HCEC 1CT (cell line): ENCODE results near the gene TACSTD2.
A peak's percentile ranks its signal among the peaks of the same experiment; 100 is the strongest.
"Not testable (repeated sequence)": the region's sequence is repeated elsewhere in the genome, so short reads cannot be mapped to it uniquely, and the experiment has no call there.

Experiments
- DNase-seq: peaks from one replicate; pipeline ENCODE4 v3.0.0-alpha.2; 2017

Gene TACSTD2

DNA sequence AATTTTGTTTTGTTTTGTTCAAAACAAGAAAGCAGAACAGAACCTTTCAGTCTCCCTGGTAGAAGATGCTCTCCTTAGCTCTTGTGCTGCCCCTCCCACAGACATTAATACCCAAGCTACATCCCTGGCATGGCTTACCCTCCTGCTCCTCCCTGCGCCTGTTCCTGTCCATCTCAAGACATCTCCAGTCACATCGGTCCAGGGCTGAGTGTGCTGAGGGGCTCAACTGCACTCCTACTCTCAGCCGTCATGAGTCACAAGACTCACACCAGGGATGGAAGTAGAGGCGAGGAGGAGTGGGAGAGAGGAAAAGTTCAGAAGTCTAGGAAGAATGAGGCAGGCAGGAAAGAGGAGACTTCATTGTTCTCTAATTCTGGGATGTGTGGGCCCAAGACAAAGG, 9.2 kb upstream of the TACSTD2 start:
- peak; percentile 12 for DNase-seq

DNA sequence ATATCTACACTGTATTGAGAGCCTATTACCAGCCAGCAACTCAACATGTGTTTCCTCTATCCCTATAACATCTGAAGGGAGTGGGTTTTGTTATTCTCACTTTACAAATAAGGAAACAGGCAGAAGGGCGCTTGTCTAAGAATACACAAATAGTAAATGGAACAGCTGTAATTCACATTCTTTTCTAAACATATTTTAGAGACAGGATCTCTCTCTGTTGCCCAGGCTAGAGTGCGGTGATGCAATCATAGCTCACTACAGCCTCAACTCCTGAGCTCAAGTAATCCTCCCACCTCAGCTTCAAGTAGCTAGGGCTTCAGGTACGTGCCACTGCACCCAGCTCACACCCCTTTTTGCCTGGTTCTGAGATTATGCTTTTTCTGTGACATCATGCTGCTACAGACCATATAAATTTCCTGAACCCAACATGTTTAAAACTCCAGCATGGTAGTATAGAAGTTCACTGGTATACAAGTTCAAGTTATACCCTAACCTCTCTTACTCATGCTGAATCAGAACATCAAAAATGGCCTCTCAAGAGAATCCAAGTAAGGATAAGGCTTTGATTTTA, 8.6 kb upstream of the TACSTD2 start:
- DNase-seq: peak; percentile 70

DNA sequence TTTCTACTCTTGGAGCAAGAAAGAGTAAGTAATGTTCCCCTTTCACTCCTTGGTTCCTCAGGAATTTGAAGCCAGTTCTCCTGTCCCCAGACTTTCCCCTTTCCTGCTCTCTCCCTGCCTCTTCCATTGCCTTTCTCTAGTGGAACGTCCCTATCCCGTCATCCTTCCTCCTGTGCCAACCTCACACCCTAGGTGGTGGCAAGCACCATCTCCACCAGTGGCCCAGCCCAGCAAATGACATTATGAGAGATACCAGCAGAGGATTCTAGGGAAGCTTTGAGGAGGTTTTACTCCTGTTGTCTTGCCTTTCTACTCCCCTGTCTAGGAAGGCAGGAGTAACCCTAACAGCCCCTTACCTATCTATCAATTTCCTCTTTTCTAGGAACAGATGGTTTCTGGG, 8.1 kb upstream of the TACSTD2 start:
- DNase-seq: peak; percentile 20

- peak; percentile 99 for DNase-seq
These were observed 7.2 kb upstream of the TACSTD2 start for GRCh38 chr1:58584082-58584895.

DNA sequence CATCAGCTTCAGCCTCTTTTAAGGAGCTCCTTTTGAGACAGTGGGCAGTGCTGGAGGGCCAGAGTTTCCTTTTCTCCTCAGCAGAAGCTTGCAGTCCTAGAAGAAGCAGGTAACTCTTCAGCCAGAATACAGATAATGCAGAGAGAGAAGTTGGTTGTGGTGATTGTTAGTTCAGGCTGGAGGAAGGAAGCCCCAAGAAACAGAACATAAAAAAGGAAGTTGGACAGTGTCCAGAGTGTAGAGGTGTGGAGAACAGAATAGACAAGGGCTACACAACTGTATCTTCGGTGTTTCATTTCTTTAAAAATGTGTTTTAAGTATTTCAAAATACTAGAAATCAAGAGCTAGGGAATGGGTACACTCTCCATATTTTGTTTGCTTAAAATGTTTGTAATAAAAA, 6.4 kb upstream of the TACSTD2 start:
- DNase-seq: no peak

- DNase-seq: not testable (repeated sequence)
These were observed 5.1 kb upstream of the TACSTD2 start for GRCh38 chr1:58582143-58582542.

GRCh38 chr1:58581641-58582040, 4.6 kb upstream of the TACSTD2 start:
- DNase-seq: no peak

DNA sequence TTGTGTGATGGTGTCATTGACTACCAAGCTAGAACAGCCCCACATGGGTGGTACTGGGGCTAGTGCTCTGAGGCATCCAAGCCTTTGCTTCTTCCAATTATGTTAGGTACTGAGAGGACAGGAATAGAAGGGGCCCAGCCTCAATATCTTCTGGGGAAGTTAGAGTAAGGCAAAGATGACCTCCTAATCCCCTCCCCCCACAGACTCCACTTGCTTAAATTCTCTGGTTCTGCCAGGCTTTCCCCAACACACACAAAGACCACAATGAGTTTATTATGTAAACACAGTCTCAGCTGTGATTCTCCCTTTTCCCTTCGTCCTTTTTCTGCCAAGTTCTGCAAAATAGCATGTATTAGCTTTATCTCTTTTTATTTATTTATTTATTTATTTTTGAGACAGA, 3.1 kb upstream of the TACSTD2 start:
- DNase-seq: no peak

GRCh38 chr1:58577654-58578030, 590 bp upstream of the TACSTD2 start:
- no peak for DNase-seq

GRCh38 chr1:58576325-58576726, 726 bp downstream of the TACSTD2 start:
- DNase-seq: no peak

DNA sequence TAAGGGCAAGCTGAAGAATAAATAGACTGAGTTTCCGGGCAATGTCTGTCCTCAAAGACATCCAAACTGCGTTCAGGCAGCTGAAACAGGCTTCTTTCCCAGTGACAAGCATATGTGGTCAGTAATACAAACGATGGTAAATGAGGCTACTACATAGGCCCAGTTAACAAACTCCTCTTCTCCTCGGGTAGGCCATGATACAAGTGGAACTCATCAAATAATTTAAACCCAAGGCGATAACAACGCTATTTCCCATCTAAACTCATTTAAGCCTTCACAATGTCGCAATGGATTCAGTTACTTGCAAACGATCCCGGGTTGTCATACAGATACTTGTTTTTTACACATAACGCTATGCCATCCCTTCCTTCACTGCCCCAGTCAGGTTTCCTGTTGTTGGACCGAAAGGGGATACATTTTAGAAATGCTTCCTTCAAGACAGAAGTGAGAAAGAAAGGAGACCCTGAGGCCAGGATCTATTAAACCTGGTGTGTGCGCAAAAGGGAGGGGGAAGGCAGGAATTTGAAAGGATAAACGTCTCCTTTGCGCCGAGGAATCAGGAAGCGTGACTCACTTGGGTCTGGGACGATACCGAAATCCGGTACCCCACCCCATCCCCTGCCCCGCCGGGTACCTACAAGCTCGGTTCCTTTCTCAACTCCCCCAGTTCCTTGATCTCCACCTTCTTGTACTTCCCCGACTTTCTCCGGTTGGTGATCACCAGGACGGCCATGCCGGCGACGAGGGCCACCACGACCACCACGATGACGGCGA, 1.3 kb downstream of the TACSTD2 start:
- no peak for DNase-seq

DNA sequence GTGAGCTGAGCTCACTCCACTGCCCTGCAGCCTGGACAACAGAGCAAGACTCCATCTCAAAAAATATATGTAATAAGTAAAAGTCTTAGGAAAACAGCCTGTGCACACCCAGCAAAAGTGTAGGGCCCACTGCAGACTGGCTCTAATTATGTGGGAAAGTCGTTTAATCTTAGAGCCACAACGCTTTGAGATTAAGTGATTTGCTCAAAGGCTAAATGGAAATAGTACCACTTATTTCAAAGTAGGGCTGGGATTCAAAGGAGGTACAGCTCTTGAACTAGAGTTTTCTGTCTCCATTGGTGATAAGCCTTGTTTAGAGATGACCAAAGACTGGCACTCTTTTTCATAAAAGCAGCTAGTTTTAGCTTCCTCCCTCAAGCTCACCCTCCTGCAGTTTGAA, 2.2 kb downstream of the TACSTD2 start:
- DNase-seq: no peak

- no peak for DNase-seq
These were observed 3.1 kb downstream of the TACSTD2 start for GRCh38 chr1:58573705-58574591.

- DNase-seq: no peak
These were observed 3.9 kb downstream of the TACSTD2 start for GRCh38 chr1:58573138-58573537.

DNA sequence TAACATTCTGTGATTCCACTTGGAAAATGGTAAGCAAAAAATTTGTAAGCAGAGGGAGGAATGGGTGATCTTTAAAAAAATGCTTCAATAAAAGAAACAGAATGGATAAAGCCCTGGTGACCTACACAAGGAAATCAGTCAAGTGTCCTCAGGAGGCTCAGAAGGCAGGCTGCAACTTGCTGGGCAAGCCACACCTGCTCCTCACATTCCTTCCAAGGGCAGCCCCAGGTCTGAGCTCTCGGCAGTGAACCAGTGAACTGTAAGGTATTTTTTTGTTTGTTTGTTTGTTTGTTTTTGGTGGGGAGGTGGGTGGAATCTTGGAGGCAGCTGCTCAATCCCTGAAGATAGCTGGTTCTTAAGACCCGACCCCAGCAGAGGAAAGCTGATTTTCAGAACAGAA, 4.4 kb downstream of the TACSTD2 start:
- no peak for DNase-seq

DNA sequence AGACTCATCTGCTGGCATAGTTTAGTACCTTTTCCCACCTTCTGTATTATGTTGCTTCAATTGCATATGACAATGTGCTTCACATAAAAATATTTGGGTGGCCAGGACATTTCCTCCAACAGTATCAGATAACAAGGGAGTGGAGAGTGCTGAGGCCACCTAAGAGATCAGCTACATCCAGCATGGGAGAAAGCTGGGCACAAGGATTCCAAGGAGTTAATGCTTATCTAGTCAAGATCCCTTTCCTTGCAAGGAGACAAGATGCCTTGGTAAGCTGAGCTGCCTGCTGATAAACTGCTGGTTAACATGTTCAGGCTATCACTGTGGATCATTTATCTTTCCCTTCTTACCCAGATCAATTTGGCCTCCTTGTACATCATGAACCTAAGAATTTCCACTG, 5.4 kb downstream of the TACSTD2 start:
- no peak for DNase-seq

DNA sequence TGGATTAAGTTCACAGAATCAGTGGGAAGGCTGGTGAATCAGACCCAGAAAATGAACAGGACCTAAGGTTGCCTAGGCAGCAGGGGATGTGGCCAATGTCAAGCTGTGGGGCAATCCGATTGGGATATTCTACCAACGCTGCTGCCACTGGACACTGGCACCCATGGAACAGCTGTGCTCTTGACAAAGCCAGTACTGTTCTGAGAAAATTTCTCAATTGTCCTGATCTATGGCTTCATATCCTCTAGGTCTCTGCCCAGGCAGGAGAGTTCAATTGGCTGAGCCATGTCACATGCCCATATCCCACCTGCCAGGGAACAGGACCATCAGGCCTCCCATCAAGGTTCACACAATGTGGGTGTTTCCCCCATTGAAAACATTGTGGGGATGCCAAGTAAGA, 6.2 kb downstream of the TACSTD2 start:
- DNase-seq: no peak

DNA sequence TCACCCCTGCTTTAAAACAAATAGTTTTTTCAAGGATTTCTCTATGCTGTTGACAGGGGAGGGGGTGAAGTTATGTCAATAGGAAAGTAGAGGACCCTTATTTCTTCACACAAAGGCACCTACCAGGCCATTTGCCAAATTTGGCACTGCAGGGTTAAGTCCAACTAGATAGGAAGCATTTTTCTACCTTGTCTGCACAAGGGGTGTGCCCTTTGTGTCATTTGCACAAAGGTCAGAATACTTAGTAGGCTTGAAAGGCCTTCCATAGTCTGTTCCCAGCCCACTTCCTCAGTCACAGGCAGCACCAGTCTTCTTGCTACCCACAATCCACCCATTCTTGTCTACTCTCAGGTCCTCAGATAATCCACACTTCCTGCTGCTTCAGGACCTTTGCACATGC, 7.0 kb downstream of the TACSTD2 start:
- DNase-seq: no peak

DNA sequence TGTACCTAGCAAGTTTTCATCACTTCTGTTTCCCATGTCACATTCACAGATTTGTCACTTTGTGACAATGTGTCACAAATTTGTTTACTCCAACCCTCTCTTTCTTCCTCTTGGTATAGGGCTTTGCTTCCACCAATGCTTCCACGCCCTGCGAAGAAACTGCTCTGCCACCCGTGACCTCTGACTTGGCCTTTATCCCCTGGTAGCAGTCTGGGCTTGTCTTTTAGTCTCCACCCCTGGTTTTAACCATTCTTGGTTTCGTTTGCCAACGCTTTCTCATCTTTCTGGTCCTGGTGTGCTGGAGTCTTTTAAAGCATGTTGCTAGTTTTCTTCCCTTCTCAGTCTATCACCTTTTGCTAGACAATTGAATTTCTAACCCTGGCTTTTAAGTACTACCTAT, 8.1 kb downstream of the TACSTD2 start:
- no peak for DNase-seq

DNA sequence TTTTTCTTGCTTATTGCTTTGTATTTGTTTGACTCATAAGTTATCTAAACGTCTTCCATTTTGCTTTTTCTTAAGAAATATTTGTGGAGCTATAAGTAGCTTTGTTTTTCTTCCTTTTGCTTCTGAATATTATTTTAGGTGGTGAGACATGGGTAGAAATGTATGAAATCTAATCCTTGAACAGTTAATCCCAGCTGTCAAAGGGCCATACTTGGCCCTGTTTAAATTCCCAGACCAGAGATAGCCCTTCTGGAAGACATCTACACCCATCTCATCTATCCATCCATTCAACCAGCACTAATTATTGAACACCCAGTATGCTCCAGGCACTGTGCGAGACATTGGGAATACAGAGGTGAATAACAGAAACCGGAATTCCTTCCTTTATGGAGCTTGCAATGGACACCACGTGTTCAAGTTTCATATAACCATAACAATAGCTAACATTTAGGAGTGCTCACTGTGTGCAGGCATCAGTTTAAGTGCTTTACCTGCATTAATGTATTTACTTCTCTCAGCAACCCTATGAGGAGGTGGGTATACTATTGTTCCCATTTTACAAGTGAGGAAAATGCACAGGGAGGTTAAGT, 8.7 kb downstream of the TACSTD2 start:
- DNase-seq: no peak

DNA sequence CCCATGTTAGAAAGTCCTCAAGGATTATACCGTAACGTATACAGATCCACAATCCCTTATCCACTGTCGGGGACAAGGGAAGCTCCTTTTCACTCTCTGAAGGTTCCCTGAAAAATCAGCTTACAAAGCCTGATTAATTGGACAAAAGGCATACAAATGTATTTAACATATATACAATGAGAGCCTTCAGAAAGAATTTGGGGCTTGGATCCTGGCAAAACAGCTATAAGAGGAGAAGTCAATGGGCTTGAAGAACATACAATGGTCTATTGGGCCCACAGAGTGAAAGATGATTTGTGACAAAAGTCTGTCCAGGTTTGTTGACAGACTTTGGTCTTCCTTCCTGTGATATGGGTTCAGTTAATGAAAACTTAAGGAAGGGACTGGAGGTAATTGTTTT, 10.7 kb downstream of the TACSTD2 start:
- DNase-seq: no peak

DNA sequence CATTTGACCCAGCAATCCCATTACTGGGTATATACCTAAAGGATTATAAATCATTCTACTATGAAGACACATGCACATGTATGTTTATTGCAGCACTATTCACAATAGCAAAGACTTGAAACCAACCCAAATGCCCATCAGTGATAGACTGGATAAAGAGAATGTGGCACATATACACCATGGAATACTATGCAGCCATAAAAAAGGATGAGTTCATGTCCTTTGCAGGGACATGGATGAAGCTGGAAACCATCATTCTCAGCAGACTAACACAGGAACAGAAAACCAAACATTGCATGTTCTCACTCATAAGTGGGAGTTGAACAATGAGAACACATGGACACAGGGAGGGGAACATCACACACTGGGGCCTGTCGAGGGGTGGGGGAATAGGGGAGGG, 13.3 kb downstream of the TACSTD2 start:
- not testable (repeated sequence) for DNase-seq

DNA sequence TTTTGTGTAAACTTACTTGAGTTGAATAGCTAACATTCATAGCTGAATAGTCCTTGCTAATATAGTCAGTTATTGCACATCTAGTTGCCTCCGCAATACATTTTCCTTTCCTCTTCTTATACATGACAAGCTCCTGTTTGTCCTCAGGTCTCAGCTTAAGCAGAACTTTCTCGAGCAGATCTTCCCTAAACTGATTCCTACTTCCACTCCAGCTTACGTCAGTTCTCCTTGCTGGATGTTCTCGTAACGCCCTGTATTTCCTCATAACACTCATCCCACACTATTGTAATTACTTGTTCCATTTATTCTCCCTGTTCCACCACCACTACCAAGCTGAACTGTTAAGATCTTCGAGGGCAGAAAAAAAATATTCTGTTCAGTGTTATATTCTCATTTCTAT, 15.4 kb downstream of the TACSTD2 start:
- no peak for DNase-seq
